Measurements from ENCODE around the gene CCDC78. TPM values are rescaled to one million over a fixed set of nuclear protein-coding genes. Genes with fewer than 3 reads are reported as not detected.

Gene CCDC78
- total RNA-seq, 4 donors from 2014 or later: 0.40 to 24.3 (median 0.98) TPM

DNA sequence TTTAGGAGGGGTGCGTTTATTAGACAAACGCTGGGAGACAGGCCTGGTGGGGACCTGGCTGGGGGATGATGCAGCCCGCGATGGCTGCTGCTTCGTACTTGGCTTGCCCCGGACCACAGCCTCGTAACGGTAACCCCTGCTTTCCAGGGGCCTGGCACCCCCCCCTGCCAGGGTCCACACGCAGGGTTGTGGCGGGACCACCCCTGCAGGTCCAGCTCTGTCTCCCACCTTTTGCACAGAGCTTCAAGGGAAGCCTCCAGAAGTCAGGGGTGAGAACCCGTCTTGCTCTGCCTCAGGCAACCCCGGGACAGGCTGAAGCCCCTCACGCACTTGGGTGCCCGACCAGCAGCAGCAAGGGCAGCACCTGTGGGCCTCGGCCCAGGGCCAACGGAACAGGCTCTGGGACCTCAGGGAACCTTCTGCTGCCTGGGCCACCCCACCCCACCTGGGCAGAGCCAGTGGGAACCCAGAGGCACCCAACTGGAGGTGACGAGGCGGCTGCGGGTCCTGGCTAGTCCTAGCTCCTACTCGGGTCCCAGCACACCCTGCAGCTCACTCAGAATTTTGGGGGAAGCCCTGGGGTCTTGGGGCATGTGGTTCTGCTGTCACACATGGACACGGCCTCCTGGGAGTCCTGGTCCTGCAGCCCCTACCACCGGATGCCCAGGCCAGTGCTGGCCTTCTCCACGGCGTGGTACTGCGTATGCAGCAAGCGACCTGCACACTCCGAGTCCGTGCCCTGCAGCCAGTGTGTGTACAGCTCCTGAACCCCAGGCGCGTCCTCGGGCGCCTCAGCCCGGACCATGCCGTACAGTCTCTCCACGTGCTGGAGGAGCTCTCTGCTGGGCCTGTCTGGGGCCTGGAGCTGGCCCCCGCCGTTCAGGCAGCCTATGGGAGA is 3.8 kb upstream of the CCDC78 start:
- H3K27ac ChIP-seq: no peak overlapping the region
- no peak for DNase-seq
- H3K9me3 ChIP-seq: no peaks in the 10 kb centered on the region
- no peak overlapping the region for H3K4me3 ChIP-seq
- no peak for TF ChIP-seq POLR2AphosphoS5 (IDR thresholded peaks at IDR 0.05)
- TF ChIP-seq, protein P1, sequence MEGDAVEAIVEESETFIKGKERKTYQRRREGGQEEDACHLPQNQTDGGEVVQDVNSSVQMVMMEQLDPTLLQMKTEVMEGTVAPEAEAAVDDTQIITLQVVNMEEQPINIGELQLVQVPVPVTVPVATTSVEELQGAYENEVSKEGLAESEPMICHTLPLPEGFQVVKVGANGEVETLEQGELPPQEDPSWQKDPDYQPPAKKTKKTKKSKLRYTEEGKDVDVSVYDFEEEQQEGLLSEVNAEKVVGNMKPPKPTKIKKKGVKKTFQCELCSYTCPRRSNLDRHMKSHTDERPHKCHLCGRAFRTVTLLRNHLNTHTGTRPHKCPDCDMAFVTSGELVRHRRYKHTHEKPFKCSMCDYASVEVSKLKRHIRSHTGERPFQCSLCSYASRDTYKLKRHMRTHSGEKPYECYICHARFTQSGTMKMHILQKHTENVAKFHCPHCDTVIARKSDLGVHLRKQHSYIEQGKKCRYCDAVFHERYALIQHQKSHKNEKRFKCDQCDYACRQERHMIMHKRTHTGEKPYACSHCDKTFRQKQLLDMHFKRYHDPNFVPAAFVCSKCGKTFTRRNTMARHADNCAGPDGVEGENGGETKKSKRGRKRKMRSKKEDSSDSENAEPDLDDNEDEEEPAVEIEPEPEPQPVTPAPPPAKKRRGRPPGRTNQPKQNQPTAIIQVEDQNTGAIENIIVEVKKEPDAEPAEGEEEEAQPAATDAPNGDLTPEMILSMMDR (IDR thresholded peaks at IDR 0.05): no peak
- no peak for TF ChIP-seq EP300 (IDR thresholded peaks at IDR 0.05; ENCODE audit: low read depth)
- TF ChIP-seq POLR2A (IDR thresholded peaks at IDR 0.05): no peak
- H3K4me1 ChIP-seq: peaks cover 21 to 29% (median 27%) of the 10 kb centered on the region in 4 donors
- in situ Hi-C loops (cut with MboI; ENCODE audit: low pct_ligation_motif_present in 1 of 4, low pct_unique_long_range_greater_than_20kb in 1 of 4, low sequenced_read_pairs in 3 of 4): no loop called here
- peaks cover 35% of the 10 kb centered on the region for H3K27me3 ChIP-seq
- intact Hi-C loops (cut with DNase I; ENCODE audit: low total_unique reads): no loop called here
- H3K36me3 ChIP-seq: peaks cover 0 to 11% (median 4%) of the 10 kb centered on the region in 4 donors
- 60 to 91% methylated on average over 2 to 24 of the region's 37 CpGs for WGBS, 2 donors (ENCODE audit: low coverage in 1 of 2)

DNA sequence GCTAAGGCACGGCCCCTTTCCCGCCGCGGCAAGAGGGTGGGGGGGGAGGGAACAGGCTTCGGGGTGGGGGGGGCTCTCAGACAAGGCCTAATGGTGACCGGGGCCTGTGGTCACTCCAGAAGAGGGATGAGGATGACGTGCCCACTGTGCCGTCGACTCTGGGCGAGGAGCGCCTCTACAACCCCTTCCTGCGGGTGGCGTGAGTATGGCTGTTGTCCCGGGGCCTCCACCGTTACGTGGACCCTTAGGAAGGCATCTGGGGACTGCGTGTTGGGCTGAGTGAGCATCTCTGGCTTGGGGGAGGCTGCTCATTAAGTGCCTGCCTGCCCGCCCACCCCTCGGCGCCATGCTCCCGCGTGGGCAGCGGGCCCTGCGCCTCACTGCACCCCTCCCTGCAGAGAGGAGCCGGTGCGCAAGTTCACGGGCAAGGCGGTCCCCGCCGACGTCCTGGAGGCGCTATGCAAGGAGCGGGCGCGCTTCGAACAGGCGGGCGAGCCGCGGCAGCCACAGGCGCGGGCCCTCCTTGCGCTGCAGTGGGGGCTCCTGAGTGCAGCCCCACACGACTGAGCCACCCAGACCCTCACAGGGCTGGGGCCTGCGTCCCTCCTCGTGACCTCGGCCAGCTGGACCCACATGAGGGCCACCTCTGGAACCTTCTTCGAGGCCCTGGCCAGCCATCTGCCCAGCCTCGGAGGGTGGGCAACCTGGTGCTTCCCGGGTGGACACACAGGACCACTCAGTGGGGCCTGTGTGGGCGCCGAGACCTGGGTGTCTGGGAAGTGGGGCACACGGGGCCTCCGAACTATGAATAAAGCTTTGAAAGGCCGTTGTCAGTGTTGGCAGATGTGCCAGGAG is 2.9 kb upstream of the CCDC78 start:
- Histone ChIP-seq H3K4me1 (peaks cover 21 to 29% (median 27%) of the 10 kb centered on the region in 4 donors), H3K9me3 (no peaks in the 10 kb centered on the region), H3K4me3 (peak overlapping the region in 1 of 4 donors; percentile 56), H3K27ac (no peak overlapping the region), H3K27me3 (peaks cover 44% of the 10 kb centered on the region), H3K36me3 (peaks cover 0 to 7% (median 3%) of the 10 kb centered on the region in 4 donors)
- in situ Hi-C loops (cut with MboI; ENCODE audit: low pct_ligation_motif_present in 1 of 4, low pct_unique_long_range_greater_than_20kb in 1 of 4, low sequenced_read_pairs in 3 of 4): no loop called here
- DNase-seq: no peak
- 50 to 73% methylated on average over 1 to 38 of the region's 55 CpGs for WGBS, 2 donors (ENCODE audit: low coverage in 1 of 2)
- peak in 1 of 3 donors; percentile 15 for TF ChIP-seq POLR2AphosphoS5 (IDR thresholded peaks at IDR 0.05)
- TF ChIP-seq EP300 (IDR thresholded peaks at IDR 0.05; ENCODE audit: low read depth): no peak
- intact Hi-C loops (cut with DNase I; ENCODE audit: low total_unique reads): no loop called here

DNA sequence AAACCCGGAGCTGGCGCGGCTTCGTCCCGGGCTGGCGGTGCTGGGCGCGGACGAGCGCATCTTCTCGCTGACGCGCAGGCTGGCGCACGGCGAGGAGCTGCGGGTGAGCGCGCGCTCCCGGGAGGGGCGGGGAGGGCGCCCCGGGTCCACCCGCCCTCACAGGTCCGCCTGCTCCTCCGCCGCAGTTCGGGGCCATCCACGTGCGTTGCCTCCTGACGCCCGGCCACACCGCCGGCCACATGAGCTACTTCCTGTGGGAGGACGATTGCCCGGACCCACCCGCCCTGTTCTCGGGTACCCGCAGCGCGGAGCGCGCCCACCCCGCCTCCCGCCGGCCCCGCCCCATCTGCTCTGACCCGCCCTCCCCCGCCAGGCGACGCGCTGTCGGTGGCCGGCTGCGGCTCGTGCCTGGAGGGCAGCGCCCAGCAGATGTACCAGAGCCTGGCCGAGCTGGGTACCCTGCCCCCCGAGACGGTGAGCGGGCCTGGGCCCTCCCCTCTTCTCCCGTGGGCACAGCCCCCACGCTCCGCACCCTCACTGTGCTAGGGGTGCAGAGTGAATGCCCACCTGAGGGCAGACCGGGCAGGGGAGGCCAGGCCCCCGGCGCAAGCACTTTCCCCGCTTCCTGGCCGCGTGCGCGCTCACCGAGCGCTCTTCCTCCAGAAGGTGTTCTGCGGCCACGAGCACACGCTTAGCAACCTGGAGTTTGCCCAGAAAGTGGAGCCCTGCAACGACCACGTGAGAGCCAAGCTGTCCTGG is 2.1 kb upstream of the CCDC78 start:
- peak overlapping the region; percentile 2 to 56 (median 36) for H3K4me3 ChIP-seq
- in situ Hi-C loops (cut with MboI; ENCODE audit: low pct_ligation_motif_present in 1 of 4, low pct_unique_long_range_greater_than_20kb in 1 of 4, low sequenced_read_pairs in 3 of 4): no loop called here
- peaks cover 0 to 6% (median 0%) of the 10 kb centered on the region in 4 donors for H3K36me3 ChIP-seq
- WGBS, 2 donors (ENCODE audit: low coverage in 1 of 2): 0% methylated on average over 34 of the region's 80 CpGs; no CpG with 5 or more reads in 1 of the 2 donors
- peak; percentile 79 for DNase-seq
- H3K4me1 ChIP-seq: peaks cover 21 to 29% (median 27%) of the 10 kb centered on the region in 4 donors
- peak overlapping the region; percentile 22 to 47 (median 38) for H3K27ac ChIP-seq
- peaks cover 45% of the 10 kb centered on the region for H3K27me3 ChIP-seq
- intact Hi-C loops (cut with DNase I; ENCODE audit: low total_unique reads): no loop called here
- TF ChIP-seq POLR2AphosphoS5 (IDR thresholded peaks at IDR 0.05): peak in 1 of 3 donors; percentile 34
- TF ChIP-seq POLR2A (IDR thresholded peaks at IDR 0.05): no peak
- TF ChIP-seq EP300 (IDR thresholded peaks at IDR 0.05; ENCODE audit: low read depth): no peak
- TF ChIP-seq, protein P1 (IDR thresholded peaks at IDR 0.05): no peak
- H3K9me3 ChIP-seq: no peaks in the 10 kb centered on the region

DNA sequence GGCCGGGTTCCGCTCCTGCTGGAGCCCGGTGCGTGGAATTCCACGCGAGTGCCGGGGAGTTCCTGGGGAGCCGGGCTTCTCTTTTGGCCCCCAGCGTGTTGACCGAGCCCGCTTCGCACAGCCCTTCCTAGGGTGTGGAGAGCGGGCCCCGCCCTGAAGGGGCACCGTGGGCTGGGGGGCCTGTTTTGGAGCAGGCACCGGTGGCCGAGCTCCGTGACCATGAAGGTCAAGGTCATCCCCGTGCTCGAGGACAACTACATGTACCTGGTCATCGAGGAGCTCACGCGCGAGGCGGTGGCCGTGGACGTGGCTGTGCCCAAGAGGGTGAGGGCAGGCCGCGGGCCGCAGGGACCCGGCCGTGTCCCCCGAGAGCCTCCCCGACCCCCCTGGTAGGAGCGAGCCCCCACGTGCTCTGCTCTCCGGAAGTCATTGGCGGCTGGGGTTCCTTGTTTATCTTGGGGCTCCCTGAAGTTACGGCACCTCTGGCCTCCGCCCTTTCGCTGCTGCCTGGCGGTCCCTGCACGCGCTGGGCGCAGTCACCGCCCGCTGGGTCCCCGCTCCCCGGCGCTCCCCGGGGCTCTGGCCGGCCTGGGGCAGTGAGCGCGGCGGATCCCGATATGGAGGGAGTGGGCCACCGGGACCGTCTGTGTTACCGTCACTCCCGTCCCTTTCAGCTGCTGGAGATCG is 1.2 kb upstream of the CCDC78 start:
- WGBS, 2 donors (ENCODE audit: low coverage in 1 of 2): 1% methylated on average over 35 of the region's 61 CpGs; no CpG with 5 or more reads in 1 of the 2 donors
- DNase-seq: peak; percentile 36
- Histone ChIP-seq H3K9me3 (no peaks in the 10 kb centered on the region), H3K27ac (peak overlapping the region; percentile 22 to 47 (median 38)), H3K36me3 (no peaks in the 10 kb centered on the region), H3K27me3 (peaks cover 45% of the 10 kb centered on the region), H3K4me1 (peaks cover 21 to 29% (median 27%) of the 10 kb centered on the region in 4 donors), H3K4me3 (peak overlapping the region; percentile 2 to 56 (median 36))
- intact Hi-C loops (cut with DNase I; ENCODE audit: low total_unique reads) (no loop called here), in situ Hi-C loops (cut with MboI; ENCODE audit: low pct_ligation_motif_present in 1 of 4, low pct_unique_long_range_greater_than_20kb in 1 of 4, low sequenced_read_pairs in 3 of 4) (no loop called here)
- TF ChIP-seq POLR2A (IDR thresholded peaks at IDR 0.05) (peak; percentile 6), EP300 (IDR thresholded peaks at IDR 0.05; ENCODE audit: low read depth) (no peak)

Measured in transverse colon (tissue), 4 donors.